ENCODE data around the gene PAQR8.

DNA sequence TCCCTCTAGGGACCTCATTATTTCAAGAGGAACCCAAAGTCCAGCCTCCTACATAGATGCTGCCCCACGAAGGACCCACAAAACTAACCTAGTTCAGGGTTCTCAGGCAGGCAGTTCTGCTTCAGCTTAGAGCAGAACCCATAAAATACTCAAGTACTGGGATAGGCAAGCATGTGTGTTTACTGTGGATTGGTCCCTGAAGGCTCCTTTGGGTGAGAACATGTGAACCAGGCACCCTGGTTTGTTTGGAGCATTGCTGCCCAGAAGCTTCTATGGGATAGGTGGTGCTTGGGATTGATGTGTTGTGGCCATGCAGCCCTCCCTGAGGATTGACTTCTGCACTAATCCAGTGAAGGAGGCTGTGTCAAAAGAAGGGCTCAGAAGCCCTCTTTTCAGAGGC is 43.3 kb downstream of the PAQR8 start:
- TF ChIP-seq, protein P1, sequence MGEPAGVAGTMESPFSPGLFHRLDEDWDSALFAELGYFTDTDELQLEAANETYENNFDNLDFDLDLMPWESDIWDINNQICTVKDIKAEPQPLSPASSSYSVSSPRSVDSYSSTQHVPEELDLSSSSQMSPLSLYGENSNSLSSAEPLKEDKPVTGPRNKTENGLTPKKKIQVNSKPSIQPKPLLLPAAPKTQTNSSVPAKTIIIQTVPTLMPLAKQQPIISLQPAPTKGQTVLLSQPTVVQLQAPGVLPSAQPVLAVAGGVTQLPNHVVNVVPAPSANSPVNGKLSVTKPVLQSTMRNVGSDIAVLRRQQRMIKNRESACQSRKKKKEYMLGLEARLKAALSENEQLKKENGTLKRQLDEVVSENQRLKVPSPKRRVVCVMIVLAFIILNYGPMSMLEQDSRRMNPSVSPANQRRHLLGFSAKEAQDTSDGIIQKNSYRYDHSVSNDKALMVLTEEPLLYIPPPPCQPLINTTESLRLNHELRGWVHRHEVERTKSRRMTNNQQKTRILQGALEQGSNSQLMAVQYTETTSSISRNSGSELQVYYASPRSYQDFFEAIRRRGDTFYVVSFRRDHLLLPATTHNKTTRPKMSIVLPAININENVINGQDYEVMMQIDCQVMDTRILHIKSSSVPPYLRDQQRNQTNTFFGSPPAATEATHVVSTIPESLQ (CRISPR knock-in tag; conservative IDR thresholded peaks at IDR 0.05) = no peak
- TF ChIP-seq SIX1 (CRISPR knock-in tag; IDR thresholded peaks at IDR 0.05; ENCODE audit: borderline replicate concordance) (no peak), MXI1 (IDR thresholded peaks at IDR 0.05; ENCODE audit: borderline replicate concordance, low read depth, low read length) (no peak)
